NCI-H1105 (cell line): ENCODE data around the gene CEND1.

Source experiments
- DNase-seq: peaks from one replicate; lab custom pipeline; 2025; lab: John Stamatoyannopoulos, UW

CEND1 gene

DNA sequence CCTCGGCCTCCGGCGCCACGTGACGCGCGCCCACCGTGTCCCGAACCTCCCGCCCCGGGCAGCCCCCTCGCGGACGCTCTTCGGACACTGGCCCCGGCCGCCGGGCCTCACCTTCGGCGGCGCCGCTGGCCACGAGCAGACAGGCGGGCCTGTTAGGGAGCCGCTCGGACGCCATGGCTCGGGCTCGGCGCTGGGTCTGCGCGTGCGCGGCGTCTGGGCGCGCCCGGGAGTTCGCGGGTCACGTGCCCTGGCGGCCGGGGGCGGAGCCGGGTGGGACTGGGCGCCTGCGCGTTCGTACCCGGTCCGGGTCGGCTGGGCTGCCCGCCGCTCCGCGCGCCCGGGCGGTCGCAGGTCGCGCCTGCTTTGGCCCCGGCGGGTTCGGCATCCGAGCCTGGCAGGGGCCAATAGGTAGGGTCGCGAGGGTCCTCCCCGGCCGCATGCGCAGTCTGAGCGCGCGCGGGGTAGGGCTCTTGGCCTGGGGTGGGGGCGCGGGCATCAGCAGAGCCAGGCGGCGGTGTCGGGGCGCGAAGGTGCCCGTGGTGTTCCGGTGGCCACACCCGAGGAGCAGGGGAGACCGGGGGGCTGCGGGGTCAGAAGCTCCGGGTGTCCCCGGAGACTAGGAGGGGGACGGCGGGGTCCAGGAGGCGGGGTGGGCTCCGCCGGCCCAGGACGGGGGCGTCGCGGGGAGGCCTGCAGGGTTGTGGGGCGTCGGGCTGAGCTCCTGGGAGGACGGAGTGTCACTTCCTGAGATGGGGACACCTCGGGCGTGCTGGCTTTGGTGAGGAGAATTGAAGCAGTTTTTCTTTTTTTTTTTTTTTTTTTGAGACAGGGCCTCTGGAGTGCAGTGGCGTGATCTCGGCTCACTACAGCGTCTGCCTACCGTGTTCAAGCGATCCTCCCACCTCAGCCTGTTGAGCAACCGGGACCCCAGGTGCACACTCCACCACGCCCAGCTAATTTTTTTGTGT lies 12.3 kb downstream of the CEND1 start, which contains the start of gene GATD1:
Gene GATD1, minus strand, starts transcription at position 200 of the 968 bp plus-strand sequence. Its CDS starts 25 bp downstream, at position 175.
- DNase-seq = peak; percentile 81

DNA sequence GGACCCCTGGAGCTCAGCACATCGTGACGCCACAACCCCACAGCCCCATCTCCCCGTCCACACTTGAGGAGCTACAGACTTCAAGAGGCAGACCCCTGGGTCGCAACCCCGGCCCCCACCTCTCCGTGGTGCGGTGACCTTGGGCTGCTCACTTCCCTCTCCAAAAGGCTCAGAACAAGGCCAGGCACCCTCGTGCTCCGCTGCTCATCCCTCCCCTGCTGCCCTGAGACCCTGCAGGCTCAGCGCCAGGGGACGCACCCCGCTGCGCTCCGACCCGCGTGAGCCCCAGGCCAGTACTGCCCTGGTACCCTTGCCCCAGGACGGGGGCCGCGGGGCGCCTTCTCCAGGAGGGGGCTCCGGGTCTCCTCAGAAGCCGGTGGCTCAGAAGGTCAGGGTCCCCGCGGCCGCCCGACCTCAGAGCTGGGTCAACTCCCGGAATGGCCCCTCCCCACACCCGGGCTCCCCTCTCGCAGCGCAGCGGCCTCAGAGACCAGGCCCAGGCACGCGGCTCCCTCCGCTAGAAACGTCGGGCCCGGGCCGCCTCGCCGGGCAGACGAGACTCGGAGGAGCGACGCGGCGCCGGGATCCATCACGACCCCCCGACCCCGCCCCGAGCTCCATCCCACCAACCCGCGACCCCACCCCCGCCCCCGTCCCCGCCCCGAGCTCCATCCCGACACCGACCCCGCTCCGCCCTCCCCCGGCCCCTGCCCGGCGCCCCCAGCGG lies 13.2 kb downstream of the CEND1 start:
- peak; percentile 38 for DNase-seq

DNA sequence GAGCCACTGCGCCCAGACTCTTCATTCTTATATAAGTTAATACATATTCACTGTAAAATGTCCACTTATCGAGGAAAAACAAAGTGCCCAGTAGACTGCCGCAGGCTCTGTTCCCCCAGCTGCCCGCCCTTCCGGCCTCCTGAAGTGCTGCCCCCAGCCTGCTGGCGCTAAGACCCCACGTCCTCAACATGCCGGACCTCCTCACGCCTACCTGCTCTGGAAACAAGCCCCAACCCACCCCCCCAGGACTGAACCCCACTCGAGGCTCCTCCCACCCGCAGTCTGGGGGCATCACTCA lies 13.7 kb downstream of the CEND1 start:
- DNase-seq = no peak

DNA sequence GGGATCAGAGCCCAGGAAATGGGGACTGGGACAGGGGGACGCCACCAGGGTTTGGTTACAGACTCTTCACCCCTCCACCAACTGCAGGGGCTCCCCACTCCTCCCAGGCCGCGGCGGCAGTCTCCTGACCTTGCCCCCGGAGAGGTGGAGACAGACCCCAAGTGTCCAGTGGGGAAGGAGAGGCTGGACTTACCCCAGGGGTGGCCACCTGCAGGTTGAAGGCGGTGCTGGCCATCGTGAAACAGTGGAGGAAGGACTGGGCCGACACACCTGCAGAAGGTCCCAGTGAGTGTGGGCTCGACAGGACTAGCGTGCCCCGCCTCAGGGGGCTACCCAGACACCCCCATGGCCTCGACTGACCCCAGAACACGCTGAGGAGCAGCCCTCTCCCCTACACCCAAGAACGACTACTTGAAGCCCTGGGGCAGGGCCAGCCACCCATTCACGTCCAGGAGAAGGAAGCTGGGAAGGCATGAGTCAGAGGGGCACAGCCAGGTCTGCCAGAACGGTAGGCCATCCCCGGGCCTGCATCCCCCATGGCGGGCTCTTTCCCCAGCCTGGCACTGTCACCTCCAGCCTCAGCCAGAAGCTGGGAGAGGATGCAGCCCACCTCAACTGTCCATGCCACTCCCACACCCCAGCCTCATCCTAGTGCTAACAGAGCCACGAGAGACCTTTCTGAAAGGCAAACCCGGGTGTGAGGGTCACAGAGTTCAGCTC lies 14.9 kb downstream of the CEND1 start:
- DNase-seq = no peak

DNA sequence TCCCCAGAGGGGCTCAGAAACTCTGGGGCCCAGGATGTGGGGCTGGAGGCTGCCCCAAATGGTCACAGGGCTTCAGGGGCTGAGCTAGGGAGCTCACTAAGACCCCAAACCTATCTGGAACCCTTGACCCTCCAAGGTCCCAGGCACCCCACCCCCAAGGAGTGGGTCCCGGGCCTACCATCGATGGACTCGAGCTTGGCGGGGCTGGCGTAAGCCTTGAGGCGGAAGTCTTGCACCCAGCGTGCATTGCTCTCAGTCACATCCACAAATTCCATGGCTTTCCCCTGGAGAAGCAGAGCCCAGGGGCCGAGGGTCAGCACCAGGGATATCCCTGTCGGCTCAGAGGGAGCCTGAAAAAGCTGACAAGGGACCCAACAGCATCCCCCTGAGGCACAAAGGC lies 16.1 kb downstream of the CEND1 start:
- no peak for DNase-seq

DNA sequence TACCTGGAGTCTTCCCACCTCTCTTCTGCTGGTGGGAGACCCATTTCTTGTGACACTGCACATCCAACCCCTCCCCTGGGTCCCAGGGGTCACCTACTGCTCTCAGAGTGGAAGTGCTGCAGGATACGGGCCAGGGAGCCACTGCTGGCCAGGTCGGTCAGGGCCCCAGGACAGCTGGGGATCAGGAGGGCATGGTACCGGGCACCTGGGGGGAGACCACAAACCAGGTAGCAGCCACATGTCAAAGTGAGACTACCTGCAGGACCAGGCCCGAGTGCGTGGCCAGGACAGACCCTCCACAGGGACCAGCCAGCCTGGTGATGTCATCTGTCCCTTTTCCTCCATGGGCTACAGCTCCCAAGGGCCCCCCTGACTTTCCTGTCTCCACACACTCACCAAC lies 16.5 kb downstream of the CEND1 start:
- no peak for DNase-seq

DNA sequence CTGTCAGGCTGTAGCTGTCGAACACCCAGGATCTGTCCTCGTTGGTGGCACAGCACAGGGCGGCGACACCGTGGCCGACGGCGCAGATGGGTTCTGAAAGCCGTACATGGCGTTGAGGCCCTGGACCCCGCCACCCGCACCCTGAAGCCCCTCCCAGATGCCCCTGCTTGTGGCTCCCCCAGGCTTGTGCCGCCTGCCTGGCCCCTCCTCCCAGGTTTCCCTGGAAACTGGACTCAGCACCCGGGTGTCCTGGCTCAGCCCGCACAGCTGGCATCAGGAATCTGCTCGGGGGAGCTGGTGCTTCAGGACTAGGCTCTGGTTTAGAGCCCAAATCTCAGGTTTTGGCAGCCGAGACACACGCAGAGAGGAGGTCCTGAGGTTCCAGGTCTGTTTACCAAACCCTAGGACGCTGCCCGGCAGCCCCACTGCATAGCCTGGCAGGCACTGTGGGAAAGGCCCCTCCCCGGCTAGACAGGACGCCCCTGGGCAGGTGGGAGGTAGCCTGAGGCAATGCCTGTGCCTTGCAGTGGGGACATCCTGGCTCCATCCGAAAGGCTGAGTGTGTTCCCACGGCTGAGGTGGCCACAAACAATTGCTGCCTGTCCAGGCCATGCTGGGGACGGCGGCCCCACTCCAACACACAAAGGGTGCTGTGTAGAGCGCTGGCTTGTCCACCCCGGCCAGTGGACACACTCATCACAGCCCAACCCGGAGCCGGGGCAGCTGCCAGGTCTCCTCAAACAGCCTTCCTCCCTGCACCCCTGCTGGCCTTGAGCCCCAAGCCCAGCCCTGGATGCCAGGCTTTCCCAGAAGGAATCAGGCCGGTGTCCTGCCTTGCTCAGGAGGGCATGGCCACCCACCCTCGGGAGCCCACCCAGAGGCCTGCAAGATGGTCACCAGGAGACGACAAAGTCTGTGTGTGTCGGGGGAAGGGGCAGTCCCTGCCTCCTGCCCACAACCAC lies 17.2 kb downstream of the CEND1 start:
- DNase-seq = no peak

DNA sequence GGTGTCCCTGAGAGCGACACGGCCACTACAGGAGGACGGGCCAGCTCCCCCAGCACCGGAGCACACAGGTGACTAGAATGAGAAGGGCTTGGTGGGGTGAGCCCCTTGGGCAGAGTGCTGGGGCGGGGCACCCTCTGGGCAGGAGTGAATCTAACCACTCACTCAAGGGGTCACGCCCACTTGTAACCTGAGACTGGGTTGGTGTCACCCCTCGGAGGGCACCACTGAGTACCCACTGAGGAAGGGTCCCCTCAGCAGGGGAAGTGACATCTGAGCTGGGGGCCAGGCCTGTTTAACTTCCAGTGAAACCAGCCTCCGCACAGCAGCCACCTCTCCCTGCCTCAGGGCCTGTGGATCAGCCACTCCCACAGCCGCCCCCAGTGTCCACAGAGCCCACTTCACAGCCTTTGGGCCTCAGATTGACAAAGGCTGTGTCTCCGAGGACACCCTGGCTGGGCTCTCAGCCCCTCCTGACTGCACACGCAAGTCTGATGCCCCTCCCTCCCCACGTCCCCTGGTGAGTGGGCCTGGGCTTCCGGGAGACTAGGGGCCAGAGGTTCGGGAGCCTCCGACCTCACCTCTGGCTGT lies 18.2 kb downstream of the CEND1 start:
- no peak for DNase-seq

DNA sequence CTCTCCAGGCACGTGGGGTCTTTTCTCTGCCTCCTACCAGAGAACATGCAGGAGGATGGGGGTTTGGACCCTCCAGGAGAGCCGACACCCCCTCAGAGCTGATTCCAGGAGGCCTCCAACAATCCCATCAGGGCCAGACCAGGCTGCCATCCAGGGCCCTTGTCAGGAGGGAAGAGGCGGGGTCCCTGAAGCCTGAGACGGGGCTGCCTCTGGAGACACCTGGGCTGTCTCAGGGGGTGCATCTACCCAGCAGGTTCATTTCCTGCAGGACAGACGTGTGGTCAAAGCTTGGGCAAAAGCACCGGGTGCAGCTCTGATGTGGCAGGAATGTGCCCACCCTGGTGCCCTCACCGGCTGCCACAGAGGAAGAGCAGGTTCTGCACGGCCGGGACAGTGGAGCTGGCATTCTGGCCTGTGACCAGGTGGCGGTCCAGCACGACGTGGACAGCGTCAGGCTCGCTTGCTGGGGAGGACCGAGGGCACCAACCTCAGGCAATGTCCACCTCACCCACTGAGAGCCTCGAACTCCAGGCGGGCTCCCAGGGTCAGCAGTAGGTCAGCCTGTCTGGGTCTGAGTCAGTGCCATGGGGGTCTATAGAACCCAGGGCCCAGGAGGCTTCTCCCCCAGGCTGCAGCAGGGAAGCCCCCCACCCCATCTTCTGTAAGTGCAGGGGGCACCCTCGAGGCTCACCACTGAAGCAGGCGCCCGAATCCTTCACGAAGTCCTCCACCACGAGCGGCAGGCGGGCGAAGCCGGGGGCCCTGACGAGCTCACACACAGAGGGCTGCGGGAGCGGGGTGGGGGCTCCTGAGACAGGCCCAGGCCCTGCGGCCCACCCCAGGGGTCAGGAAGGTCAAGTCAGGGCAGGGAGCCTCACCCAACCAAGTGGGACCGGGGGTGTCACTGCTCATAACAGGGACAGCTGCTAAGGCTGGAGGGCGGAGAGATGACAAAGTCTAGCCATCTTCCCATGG lies 19.0 kb downstream of the CEND1 start:
- DNase-seq = no peak

DNA sequence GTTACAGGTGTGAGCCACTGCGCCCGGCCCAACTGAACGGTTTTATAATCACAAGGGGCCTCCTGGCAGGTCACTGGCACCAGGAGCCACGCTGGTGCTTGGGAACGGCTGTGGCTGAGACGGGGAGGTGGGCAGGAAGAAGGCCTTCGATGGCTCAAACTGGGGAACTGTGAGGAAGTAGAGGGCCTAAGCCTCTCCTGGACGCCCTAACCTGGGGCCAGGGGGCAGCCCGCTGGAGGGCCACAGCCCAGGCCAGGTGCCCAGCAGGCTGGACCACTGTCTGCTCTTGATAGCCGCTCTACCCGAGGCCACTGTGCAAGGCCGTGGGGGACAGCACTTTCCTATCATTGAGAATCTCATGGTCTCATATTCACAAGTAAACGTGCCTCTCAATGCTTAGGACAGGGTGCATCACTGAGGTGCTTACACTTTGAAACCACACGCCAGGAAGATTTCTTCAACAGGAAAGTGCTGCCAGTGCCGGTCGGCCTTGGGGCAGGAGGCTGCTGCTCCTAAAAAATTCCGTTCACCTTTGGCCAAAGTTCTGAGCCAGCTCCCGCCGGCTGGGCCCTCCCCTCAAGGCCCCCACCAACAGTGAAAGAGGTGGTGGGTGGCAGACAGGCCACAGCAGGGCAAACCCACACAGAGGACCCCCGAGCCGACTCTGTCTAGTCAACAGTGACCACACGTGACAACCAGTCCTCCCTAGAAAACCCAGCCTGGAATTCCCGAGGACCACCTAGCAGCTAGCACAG lies 19.8 kb downstream of the CEND1 start:
- no peak for DNase-seq

DNA sequence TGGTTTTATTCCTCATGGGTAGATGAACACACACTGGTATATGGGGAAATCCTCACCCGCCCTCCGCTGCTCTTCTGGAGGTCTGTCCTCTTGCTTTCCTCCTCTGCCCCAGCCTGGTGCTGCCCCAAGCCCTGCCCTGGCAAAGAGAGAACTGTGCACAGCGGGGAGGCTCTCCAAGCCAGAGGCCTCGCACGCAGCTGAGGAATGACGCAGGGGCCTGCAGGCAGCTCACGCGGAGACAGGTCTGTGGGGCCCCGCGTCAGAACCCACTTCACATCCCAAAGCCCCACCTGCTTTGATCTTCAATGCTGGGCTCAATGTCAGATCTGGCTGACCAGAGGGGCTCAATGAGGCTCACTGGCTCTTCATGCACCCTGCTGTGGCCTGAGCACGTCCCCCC lies 22.7 kb downstream of the CEND1 start:
- DNase-seq = no peak

DNA sequence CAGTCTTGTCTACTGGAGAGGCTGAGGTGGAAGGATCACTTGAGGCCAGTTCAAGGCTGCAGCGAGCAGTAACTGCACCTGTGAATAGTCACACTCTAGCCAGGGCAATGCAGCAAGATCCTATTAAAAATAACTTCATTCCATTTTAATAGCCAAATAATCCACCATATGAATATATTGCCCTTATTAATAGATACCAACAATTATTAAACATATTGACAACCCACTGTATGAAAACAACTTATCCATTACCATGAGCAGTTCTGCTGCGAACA lies 23.0 kb downstream of the CEND1 start:
- DNase-seq = no peak

DNA sequence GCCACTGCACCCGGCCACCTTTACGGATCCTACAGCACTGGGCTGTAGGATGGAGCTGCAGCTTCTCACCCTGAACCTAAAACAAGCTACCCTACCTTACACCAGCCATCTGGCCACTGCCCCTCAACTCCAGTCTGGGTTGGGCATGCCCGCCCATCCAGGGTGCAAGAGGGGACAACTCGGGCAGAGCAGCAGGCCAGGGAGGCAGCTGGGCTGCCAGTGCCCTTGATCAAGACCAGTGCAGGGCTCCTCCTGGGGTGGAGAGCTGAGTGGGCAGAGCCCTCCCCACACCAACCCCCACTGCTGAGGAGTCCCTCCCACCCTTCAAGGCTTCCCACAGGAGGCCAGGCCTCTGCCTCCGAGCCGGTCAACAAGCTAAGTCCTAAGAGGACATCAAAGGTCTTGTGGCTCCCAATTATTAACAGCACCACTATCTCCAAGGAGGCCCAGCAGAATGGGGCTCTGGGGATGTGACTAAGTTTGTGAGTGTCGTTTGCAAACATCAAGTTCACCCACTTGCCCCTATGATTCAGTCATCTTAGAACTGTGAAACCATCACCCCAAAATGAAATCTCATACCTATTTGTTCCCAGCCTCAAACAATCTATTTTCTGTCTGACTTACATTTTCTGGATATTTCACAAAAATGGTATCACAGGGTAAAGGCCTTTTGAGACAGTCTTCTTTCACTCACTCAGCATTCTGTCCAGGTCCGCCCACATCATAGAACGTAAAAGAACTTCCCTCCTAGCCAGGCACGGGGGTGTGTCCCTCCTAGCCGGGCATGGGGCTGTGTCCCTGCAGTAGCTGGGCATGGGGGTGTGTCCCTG lies 23.6 kb downstream of the CEND1 start:
- no peak for DNase-seq

DNA sequence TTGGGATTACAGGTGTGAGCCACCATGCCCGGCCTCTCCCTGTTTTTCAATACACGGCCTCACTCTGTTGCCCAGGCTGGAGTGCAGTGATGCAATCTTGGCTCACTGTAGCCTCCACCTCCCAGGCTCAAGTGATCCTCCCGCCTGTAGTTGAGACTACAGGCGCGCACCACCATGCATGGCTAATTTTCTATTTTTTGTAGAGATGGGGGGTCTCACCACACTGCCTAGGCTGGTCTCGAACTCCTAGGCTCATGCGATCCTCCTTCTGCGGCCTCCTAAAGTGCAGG lies 24.1 kb downstream of the CEND1 start:
- no peak for DNase-seq

DNA sequence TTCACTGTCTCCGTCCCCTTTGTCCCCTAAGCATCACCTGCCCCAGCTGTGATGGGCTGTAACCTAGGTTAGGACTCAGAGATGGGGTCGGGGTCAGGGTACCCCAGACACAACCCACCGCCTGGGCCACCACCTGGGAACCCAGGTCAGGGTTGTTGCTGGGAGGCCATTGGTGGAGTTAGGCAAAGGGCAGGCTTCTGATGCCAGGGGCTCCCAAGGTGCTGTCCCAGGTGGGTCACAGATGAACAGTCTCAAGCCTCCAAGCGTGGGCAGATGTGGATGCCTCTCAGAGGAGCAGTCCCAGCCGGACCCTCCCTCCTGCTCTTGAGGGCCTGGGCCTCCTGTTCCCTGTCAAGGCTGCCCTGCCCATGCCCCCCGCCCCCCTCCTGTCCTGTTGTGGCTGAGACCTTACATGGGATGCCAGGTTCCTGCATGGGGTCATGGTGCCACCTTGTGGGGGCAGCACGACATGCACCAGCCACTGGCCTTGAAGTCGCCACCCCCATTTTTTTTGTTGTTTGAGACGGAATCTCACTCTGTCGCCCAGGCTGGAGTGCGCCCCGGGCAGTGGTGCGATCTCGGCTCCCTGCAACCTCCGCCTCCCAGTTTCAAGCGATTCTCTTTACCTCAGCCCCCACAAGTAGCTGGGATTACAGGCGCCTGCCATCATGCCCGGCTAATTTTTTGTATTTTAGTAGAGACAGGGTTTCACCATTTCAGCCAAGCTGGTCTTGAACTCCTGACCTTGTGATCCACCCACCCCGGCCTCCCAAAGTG lies 24.7 kb downstream of the CEND1 start:
- peak; percentile 39 for DNase-seq

DNA sequence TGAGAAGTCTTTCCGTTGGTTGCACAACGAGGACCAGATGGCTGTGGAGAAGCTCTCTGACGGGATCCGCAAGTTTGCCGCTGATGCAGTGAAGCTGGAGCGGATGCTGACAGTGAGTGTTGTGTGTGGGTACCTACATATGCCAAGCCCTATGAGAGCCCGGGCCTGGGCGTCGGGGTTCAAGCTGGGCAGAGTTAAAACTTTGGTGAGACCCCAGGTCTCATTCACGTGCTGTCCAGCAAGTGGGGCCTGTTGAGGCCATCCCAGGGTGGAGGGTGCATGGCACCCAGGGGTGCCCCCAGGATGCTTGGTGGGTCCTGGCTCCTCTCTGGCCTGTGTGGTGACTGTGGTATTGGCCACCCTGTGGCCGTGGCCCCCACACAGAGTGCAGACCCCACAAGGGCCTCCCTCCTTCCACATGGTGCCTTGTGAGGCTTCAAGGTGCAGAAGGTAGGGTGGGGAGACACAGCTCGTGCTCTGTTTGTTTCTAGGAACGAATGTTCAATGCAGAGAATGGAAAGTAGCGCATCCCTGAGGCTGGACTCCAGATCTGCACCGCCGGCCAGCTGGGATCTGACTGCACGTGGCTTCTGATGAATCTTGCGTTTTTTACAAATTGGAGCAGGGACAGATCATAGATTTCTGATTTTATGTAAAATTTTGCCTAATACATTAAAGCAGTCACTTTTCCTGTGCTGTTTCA lies 25.4 kb downstream of the CEND1 start:
- DNase-seq = no peak
